NCI-H1930 (cell line): Measurements from ENCODE around the gene SLC35B2.
A peak's percentile ranks its signal among the peaks of the same experiment; 100 is the strongest.
"Not testable (repeated sequence)": the region's sequence is repeated elsewhere in the genome, so short reads cannot be mapped to it uniquely, and the experiment has no call there.

Experiments
- DNase-seq, 2 experiments: peaks; one replicate each; lab custom pipeline; 2025; lab: John Stamatoyannopoulos, UW

Gene SLC35B2

GRCh38 chr6:44235891-44236516 is 21.3 kb downstream of the SLC35B2 start:
- no peak for DNase-seq

DNA sequence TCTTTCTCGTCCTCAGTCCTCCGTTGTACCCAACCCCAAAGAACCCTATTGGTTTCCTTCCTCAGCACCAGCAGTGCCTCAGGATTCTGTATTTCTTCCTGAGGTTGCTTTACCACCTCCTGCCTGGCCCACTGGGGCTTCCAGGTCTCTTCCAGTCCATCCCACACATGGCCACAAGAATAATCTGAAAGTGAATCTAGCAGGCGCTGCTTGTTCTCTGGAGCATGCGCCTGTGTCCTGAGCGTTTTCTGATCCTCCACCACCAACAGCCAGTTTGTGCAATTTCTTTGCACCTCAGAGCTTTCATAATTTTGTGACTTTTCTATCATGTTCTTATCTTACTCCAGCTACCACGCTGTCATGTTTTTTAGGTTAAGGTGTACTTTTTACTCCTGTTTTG is 22.1 kb downstream of the SLC35B2 start:
- DNase-seq, result no peak

GRCh38 chr6:44234101-44235025 is 23.0 kb downstream of the SLC35B2 start:
- DNase-seq, result no peak

- DNase-seq, result no peak
These were observed 23.7 kb downstream of the SLC35B2 start for GRCh38 chr6:44233567-44234100.

- no peak for DNase-seq
These were observed 24.4 kb downstream of the SLC35B2 start for GRCh38 chr6:44232676-44233566.

- not testable (repeated sequence) for DNase-seq
These were observed 25.9 kb downstream of the SLC35B2 start for GRCh38 chr6:44231426-44231825.

- DNase-seq, result no peak
These were observed 27.2 kb downstream of the SLC35B2 start for GRCh38 chr6:44230034-44230675.

DNA sequence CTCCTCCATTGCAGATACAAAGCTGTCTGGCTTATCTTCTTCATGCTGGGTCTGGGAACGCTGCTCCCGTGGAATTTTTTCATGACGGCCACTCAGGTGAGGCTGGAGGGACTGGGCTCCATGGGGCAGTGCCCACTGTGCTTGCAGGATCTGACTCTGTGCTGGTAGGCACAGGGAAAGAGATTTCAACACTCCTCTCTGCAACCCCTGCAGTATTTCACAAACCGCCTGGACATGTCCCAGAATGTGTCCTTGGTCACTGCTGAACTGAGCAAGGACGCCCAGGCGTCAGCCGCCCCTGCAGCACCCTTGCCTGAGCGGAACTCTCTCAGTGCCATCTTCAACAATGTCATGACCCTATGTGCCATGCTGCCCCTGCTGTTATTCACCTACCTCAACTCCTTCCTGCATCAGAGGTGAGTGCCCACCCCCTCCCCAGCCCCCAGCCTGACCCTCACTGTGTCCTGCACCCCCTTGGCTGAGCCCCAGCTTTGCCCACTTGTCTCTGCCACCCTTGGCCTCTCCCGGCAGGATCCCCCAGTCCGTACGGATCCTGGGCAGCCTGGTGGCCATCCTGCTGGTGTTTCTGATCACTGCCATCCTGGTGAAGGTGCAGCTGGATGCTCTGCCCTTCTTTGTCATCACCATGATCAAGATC is 27.8 kb downstream of the SLC35B2 start:
- no peak for DNase-seq

- DNase-seq, result no peak
These were observed 28.5 kb downstream of the SLC35B2 start for GRCh38 chr6:44228836-44229235.

DNA sequence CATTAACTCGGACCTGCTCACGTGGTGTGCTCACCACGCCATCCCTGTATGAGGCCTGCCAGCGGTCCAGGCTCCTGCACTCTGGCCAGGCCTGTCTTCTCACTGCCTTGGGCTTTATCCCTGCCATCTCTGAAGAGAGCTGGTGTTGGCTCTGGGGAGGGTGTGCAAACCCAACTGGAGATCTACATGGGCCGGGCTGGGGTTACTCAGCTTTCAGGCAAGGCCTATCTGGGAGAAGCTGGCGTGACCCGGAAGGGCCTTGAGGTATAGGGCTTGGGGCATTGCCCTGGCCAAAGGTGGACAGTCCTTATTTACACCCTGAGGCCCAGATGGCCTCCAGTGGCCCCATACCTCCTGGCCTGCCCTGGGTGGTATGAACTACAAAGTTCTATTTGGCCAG is 28.9 kb downstream of the SLC35B2 start:
- DNase-seq, result no peak

- DNase-seq, result no peak
These were observed 29.3 kb downstream of the SLC35B2 start for GRCh38 chr6:44228031-44228430.

- DNase-seq, result no peak
These were observed 30.1 kb downstream of the SLC35B2 start for GRCh38 chr6:44227148-44227793.

DNA sequence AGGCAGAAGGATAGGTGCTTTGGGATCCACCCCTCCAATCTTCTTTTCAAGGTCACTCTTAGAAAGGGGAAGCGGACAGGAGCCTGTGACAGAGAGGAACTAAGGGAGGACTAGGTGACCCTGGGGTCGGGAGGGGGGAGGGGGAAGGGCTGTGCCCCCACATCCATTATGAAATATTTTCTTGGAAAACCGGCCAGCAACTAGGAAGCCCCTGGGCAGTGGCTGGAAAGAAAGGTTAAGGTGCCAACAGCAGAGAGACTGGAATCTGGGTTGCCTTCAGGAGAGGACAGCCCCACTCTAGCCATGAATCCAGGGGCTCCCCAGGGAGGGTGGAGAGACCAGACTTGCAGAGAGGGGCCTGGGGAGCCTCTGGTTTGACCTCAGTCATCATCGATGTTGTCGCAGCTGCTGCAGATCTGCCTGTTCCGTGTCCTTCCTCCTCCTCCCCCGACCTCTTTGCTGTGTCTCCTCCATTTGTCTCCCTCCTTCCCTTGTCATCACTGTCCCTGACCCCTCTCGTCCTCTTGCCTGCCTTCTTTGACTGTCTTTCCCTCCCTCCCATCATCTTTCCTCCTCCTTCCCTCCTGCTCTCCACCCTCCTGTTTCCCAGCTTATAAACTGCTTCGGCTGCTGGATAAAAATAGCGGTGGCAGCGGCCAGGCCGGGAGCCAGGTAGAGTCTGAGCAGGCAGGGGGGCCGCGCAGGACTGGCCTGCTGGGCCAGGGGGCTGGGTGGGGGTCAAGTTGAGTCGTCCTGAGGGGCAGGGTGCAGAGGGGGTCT is 30.8 kb downstream of the SLC35B2 start:
- DNase-seq, result no peak

GRCh38 chr6:44225579-44226325 is 31.6 kb downstream of the SLC35B2 start:
- DNase-seq, result no peak

DNA sequence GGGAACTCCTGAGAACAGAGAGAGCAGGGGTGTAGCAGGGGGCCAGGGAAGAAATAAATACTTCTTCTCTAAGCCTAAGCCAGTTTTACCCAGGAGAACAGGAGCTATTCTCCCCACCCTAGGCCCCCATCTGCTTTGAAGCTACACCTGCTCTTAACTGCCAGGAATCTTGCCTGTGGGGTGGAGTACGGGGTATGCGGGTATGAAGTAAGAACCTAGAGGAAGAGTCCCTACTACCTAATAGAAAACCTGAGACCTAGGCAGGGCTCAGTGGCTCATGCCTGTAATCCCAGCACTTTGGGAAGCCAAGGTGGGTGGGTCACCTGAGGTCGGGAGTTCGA is 32.4 kb downstream of the SLC35B2 start:
- no peak for DNase-seq

DNA sequence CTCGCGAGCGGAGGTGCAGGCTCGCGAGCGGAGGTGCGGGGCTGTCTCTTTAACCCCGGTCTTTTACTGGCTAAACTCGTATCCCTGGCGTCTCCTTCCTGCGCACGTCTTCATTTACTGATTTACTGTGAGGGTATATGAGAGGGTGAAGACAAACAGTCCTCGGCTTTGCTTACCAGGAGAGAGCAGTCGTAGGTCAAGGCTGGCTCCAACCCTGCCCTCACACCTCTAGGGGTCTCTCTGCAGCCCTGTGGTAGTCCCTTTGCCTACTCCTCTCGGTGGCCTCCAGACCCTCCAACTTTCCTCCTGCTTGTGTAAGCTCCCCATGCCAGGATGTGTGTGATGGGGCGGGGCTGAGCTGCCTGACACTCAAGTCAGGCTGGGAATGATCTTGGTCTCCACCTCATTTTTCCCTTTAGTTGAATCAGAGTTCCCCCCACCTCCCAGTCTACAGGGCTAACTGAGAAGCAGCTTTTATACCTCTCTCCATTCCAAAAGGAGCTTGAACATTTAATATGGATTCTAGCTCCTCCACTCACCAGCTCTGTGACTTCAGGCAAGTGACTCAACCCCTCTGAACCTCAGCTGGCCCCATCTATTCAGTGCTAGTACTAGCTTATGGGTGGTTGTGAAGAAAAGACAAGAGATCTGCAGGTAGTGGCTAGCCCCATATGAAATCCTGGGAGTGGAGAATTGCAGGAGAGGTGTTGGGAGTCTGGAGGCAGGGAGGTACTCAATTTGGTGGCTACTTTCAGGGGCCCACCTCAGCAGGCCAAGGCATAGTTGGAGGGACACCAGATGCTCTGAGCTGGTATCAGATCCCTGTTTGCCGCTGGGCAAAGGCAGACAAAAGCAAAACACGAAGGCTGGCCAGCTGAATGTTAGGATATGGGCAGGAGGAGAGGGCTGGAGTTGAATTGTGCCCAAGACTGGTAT is 33.0 kb downstream of the SLC35B2 start:
- no peak for DNase-seq

DNA sequence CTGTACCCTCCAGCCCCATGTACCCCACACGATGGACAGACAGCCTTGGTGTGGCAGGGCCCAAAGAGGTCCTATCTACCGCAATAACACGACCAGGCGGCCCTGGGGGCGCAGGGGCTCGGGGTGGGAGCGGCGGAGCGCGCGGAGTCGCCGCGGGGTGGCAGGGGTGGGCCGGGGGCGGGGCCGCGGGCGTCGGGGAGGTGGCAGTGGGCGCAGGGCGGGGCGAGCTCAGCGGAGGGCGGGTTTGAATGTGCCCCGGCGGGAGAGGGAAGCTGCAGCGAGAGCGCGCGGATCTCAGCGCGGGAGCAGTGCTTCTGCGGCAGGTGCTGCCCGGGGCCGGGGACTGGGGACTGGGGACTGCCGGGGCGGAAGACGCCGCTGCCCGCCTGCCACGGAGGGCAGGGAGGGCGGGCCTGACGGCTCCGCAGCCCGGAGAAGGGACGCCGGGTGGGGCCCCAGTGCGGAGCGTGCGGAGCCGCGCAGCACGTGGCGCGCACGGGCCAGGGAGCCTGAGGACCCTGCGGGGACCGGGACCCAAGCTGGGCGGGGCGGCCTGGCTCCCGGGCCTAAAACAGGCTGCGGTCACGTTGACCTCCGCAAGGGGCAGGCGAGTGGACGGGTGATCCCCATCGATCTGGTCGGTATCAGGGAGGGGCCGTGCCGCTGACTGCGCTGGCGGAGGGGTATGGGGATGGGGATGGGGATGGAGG is 33.9 kb downstream of the SLC35B2 start, which contains the start of gene SLC29A1:
Gene SLC29A1 (plus strand): TSS at position 277 of the 710 bp plus-strand sequence. CDS start 3,719 bp downstream, outside the sequence.
- DNase-seq, result peak; percentile 62 to 71
